GM12878 (cell line): Measurements from ENCODE around the gene TPSB2. TPM values are rescaled to one million over a fixed set of nuclear protein-coding genes. Genes with fewer than 3 reads are reported as not detected.

Source experiments
- ATAC-seq: fragments of 200-7000 bp; cut with Tn5 transposase; 3 replicates; pipeline ENCODE4 v1.9.1; 2020; ENCODE audit warnings: mild to moderate bottlenecking, moderate library complexity
- BruUV-seq: library from RNA; stranded (reverse); fragments of 400-500 nt; replicated peaks from 2 replicates; lab custom pipeline; 2021; lab: Mats Ljungman, UMichigan
- CTCF ChIA-PET: fragments of 300-600 bp; sonication (Branson Sonifier 250); formaldehyde crosslinking; extraction: SDS; loops from one replicate; lab custom pipeline; 2021; ENCODE audit warnings: inconsistent platforms; lab: Yijun Ruan, JAX
- POLR2A ChIA-PET: fragments of 350-600 bp; formaldehyde crosslinking; extraction: SDS; loops from one replicate; lab custom pipeline; 2021; ENCODE audit warnings: inconsistent platforms; lab: Charles Lee
- RAD21 ChIA-PET: fragments of 300-600 bp; sonication (Branson Sonifier 250); formaldehyde crosslinking; loops from one replicate; lab custom pipeline; 2023; ENCODE audit warnings: antibody characterized with exemption; ENCODE audit not compliant: unreplicated experiment; lab: Charles Lee
- SMC1A ChIA-PET: fragments of 300-600 bp; sonication (Branson Sonifier 250); formaldehyde crosslinking; loops from one replicate; lab custom pipeline; 2023; ENCODE audit not compliant: unreplicated experiment, uncharacterized antibody; lab: Charles Lee
- DNase-seq: peaks from one replicate; pipeline ENCODE4 v3.0.0-alpha.2; 2011; ENCODE audit warnings: low read depth, low spot score
- FAIRE-seq: peaks from 3 replicates; lab custom pipeline; 2011; peaks lifted over from hg19 to GRCh38; lab: Jason Lieb, UNC
- H2AFZ ChIP-seq: 2 replicates; pipeline ENCODE4 v1.6.0; 2011; ENCODE audit warnings: low read depth, low read length, control low read depth; ENCODE audit not compliant: control insufficient read depth
- H3K27ac ChIP-seq: 2 replicates; pipeline ENCODE4 v1.5.1; 2011; ENCODE audit warnings: control low read depth; ENCODE audit not compliant: control insufficient read depth, insufficient read depth
- H3K27me3 ChIP-seq, 2 experiments: replicated peaks in 1 of 2; 2 replicates each; pipeline versions ENCODE4 v1.6.0 to v1.6.1; 2011; ENCODE audit warnings: low read length in 1 of 2; ENCODE audit not compliant: control insufficient read depth in 2 of 2, insufficient read depth in 2 of 2
- H3K36me3 ChIP-seq, 2 experiments: 2 replicates each; pipeline ENCODE4 v1.5.1; 2011; ENCODE audit warnings: low read length in 1 of 2; ENCODE audit not compliant: control insufficient read depth in 2 of 2, insufficient read depth in 2 of 2
- H3K4me1 ChIP-seq: 2 replicates; pipeline ENCODE4 v1.6.1; 2011; ENCODE audit warnings: mild to moderate bottlenecking, low read length, moderate library complexity, mixed read lengths; ENCODE audit not compliant: control insufficient read depth, insufficient read depth
- H3K4me2 ChIP-seq: 2 replicates; pipeline ENCODE4 v1.6.0; 2011; ENCODE audit warnings: control low read depth; ENCODE audit not compliant: control insufficient read depth, insufficient read depth
- H3K4me3 ChIP-seq: fragments of 200-600 bp; sonication (generic); 2 replicates; pipeline ENCODE4 v1.5.1; 2016
- H3K79me2 ChIP-seq: 2 replicates; pipeline ENCODE4 v1.6.0; 2011; ENCODE audit warnings: low read length; ENCODE audit not compliant: control insufficient read depth, insufficient read depth
- H3K9ac ChIP-seq: 2 replicates; pipeline ENCODE4 v1.8.0; 2011; ENCODE audit warnings: low read length, control low read depth, mixed read lengths; ENCODE audit not compliant: control insufficient read depth, insufficient read depth
- H3K9me3 ChIP-seq: replicated peaks from 3 replicates; pipeline ENCODE4 v1.5.1; 2011; ENCODE audit warnings: mild to moderate bottlenecking, low read length; ENCODE audit not compliant: control insufficient read depth, insufficient read depth
- H4K20me1 ChIP-seq: 2 replicates; pipeline ENCODE4 v1.6.0; 2011; ENCODE audit not compliant: control insufficient read depth, insufficient read depth
- CREM ChIP-seq: IDR thresholded peaks from 2 replicates; pipeline ENCODE4 v1.6.1; 2014; ENCODE audit warnings: antibody characterized with exemption, low read depth
- KLF5 ChIP-seq: fragments of 450-650 bp; IDR thresholded peaks from 2 replicates; pipeline ENCODE4 v1.6.1; 2014; ENCODE audit warnings: mild to moderate bottlenecking; ENCODE audit not compliant: partially characterized antibody
- NBN ChIP-seq: fragments of 450-650 bp; IDR thresholded peaks from 2 replicates; pipeline ENCODE4 v1.6.1; 2016
- RB1 ChIP-seq: fragments of 450-650 bp; formaldehyde crosslinking; IDR thresholded peaks from 2 replicates; pipeline ENCODE4 v1.6.1; 2017; ENCODE audit warnings: mild to moderate bottlenecking, borderline replicate concordance
- SREBF2 ChIP-seq: IDR thresholded peaks from 2 replicates; pipeline ENCODE4 v1.6.1; 2012; ENCODE audit warnings: mild to moderate bottlenecking, low read length
- TARDBP ChIP-seq: IDR thresholded peaks from 2 replicates; pipeline ENCODE4 v1.6.1; 2016; ENCODE audit warnings: borderline replicate concordance
- ZNF384 ChIP-seq: IDR thresholded peaks from 2 replicates; pipeline ENCODE4 v1.6.1; 2012; ENCODE audit warnings: low read depth, mild to moderate bottlenecking, low read length, improper control_type of control experiment, borderline replicate concordance
- WGBS: methylation state at CpG from one replicate; pipeline ENCODE4 v1.1.6; 2016; ENCODE audit warnings: low lambda C conversion rate; ENCODE audit not compliant: insufficient replicate concordance, insufficient coverage; ENCODE audit errors: missing lambda C conversion rate; 5-methylcytosine and 5-hydroxymethylcytosine counted together
- in situ Hi-C: fragments of 300-500 bp; cut with MboI; formaldehyde crosslinking; loops from 9 replicates; pipeline ENCODE4 v1.14.3; 2018; ENCODE audit warnings: mixed read lengths
- intact Hi-C: fragments of 100-400 bp; cut with micrococcal nuclease; formaldehyde crosslinking; loops from one replicate; pipeline ENCODE4 v1.14.2; 2022; ENCODE audit not compliant: unreplicated experiment
- polyA plus RNA-seq, 11 experiments: library from polyadenylated mRNA; depleted of rRNA in 4 of 11; unstranded in 6 of 11; stranded (reverse) in 5 of 11; fragments of >200 nt; fragmentation: Nextera tagmentation in 4 of 11; fragmentation: Illumina TruSeq in 1 of 11; extraction: Ambion mirVana in 4 of 11; extraction: Trizol in 1 of 11; gene quantifications; 1 replicate in 1 of 11; 2 replicates in 10 of 11; pipeline versions ENCODE4 v1.2.1 to v1.2.3, GENCODE V29; 2011 to 2016; ENCODE audit warnings: inconsistent platforms in 2 of 11, missing spikeins in 2 of 11, low read depth in 1 of 11
- total RNA-seq, 4 experiments: library from RNA; depleted of rRNA in 3 of 4; stranded (reverse); fragments of >200 nt in 3 of 4; fragmentation: Illumina TruSeq in 1 of 4; extraction: Trizol in 1 of 4; gene quantifications; 2 replicates each; pipeline versions ENCODE4 v1.2.1 to v1.2.3, GENCODE V29; 2013 to 2021
- TF ChIP-seq, protein P1 (sequence below): fragments of 450-650 bp; formaldehyde crosslinking; IDR thresholded peaks from 2 replicates; pipeline ENCODE4 v1.5.0; 2022; ENCODE audit warnings: mild to moderate bottlenecking, missing genetic modification characterization

Gene TPSB2
- total and polyA plus RNA-seq, 10 of the 15 experiments (the other 5 are each of a cell fraction or from before 2014, with no cell fraction given): not detected

DNA sequence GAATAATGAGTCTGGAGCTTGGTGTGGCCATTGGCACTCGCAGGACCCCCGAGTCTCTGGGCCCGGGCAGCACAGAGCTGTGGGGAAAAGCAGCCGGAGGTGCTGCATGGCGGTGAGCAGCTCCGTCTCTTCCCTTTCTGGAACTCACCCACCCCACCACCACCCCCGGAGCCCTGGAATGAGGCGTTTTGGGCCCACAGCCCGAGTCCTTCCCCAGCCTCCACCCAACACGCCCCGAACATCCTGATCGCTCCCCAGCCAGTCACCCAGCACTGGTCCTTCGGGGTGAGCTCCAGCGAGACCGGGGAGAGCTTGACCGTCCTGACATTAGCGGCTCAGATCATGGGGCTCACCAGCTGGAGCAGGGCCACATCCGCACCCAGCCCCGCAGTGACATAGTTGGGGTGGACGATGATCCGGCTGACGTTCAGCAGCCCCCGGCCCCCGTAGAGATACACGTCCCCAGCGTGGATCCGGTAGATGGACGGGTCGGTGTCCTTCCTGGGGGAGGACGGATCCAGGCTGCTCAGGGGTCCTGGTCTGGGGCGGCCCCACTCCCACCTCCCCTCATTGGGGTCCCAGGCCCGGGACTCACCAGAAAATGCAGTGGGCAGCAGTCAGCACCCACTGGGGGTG lies 32.3 kb upstream of the TPSB2 start:
- ATAC-seq: no peak
- CTCF ChIA-PET: no interaction called here
- H3K9ac ChIP-seq: no peak overlapping the region
- BruUV-seq: no TSS peak
- SMC1A ChIA-PET: no interaction called here
- no peak overlapping the region for H2AFZ ChIP-seq
- no peaks in the 10 kb centered on the region for H3K4me1 ChIP-seq
- no peak overlapping the region for H3K27ac ChIP-seq
- RAD21 ChIA-PET: no interaction called here
- H3K27me3 ChIP-seq: no peaks in the 10 kb centered on the region; a peak in 1 of 4 replicates
- DNase-seq: no peak
- no peak overlapping the region for H3K4me3 ChIP-seq
- H3K4me2 ChIP-seq: no peak overlapping the region
- intact Hi-C loops: no loop called here
- H4K20me1 ChIP-seq: no peaks in the 10 kb centered on the region
- no peaks in the 10 kb centered on the region for H3K79me2 ChIP-seq
- in situ Hi-C loops: no loop called here
- FAIRE-seq: no peak
- TF ChIP-seq CREM (no peak), ZNF384 (no peak), TARDBP (no peak), NBN (no peak), KLF5 (no peak), SREBF2 (no peak), RB1 (no peak)
- TF ChIP-seq, protein P1, sequence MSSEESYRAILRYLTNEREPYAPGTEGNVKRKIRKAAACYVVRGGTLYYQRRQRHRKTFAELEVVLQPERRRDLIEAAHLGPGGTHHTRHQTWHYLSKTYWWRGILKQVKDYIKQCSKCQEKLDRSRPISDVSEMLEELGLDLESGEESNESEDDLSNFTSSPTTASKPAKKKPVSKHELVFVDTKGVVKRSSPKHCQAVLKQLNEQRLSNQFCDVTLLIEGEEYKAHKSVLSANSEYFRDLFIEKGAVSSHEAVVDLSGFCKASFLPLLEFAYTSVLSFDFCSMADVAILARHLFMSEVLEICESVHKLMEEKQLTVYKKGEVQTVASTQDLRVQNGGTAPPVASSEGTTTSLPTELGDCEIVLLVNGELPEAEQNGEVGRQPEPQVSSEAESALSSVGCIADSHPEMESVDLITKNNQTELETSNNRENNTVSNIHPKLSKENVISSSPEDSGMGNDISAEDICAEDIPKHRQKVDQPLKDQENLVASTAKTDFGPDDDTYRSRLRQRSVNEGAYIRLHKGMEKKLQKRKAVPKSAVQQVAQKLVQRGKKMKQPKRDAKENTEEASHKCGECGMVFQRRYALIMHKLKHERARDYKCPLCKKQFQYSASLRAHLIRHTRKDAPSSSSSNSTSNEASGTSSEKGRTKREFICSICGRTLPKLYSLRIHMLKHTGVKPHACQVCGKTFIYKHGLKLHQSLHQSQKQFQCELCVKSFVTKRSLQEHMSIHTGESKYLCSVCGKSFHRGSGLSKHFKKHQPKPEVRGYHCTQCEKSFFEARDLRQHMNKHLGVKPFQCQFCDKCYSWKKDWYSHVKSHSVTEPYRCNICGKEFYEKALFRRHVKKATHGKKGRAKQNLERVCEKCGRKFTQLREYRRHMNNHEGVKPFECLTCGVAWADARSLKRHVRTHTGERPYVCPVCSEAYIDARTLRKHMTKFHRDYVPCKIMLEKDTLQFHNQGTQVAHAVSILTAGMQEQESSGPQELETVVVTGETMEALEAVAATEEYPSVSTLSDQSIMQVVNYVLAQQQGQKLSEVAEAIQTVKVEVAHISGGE (CRISPR knock-in tag): no peak
- POLR2A ChIA-PET: no interaction called here
- H3K36me3 ChIP-seq: no peaks in the 10 kb centered on the region
- H3K9me3 ChIP-seq: no peaks in the 10 kb centered on the region
- WGBS: 70% methylated on average over 31 of the region's 32 CpGs
